Retinal pigment epithelial cell (primary cell): Measurements from ENCODE around the gene LPIN3.

ENCODE experiments used
- DNase-seq: peaks from one replicate; pipeline ENCODE4 v3.0.0-alpha.2; 2010; ENCODE audit warnings: low read depth
- H3K4me3 ChIP-seq: 2 replicates; pipeline ENCODE4 v1.5.1; 2011; ENCODE audit warnings: mild to moderate bottlenecking, low read length, control low read depth, moderate library complexity
- TF ChIP-seq, protein P1 (sequence below): conservative IDR thresholded peaks from 2 replicates; pipeline ENCODE4 v1.5.1; 2011; ENCODE audit warnings: low read depth, low read length, control low read depth, inconsistent platforms

Gene LPIN3

GRCh38 chr20:41367393-41367695 lies 26.7 kb downstream of the LPIN3 start:
- DNase-seq, result no peak
- no peak overlapping the region for H3K4me3 ChIP-seq
- TF ChIP-seq, protein P1, sequence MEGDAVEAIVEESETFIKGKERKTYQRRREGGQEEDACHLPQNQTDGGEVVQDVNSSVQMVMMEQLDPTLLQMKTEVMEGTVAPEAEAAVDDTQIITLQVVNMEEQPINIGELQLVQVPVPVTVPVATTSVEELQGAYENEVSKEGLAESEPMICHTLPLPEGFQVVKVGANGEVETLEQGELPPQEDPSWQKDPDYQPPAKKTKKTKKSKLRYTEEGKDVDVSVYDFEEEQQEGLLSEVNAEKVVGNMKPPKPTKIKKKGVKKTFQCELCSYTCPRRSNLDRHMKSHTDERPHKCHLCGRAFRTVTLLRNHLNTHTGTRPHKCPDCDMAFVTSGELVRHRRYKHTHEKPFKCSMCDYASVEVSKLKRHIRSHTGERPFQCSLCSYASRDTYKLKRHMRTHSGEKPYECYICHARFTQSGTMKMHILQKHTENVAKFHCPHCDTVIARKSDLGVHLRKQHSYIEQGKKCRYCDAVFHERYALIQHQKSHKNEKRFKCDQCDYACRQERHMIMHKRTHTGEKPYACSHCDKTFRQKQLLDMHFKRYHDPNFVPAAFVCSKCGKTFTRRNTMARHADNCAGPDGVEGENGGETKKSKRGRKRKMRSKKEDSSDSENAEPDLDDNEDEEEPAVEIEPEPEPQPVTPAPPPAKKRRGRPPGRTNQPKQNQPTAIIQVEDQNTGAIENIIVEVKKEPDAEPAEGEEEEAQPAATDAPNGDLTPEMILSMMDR, result no peak

DNA sequence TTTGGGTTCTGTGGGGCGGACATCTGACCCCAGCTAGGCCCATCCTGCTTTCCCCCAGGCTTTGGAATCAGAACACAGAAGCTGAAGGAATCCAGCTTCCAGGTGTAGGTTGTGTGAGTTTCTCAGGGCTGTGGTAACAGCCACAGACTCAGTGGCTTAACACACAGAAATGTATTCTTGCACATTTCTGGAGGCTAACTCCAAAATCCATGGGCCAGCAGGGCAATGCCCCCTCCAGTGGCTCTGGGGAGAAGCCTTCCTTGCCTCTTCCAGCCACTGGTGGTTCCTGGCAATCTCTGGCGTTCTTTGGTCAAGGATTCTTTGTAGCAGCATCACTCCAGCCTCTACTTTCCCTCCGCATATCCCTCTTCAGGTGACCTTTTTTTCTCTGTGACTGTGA lies 27.3 kb downstream of the LPIN3 start:
- no peak for DNase-seq
- H3K4me3 ChIP-seq, result no peak overlapping the region
- TF ChIP-seq, protein P1, result no peak

- DNase-seq, result no peak
- H3K4me3 ChIP-seq, result no peak overlapping the region
- TF ChIP-seq, protein P1, result no peak
Observed at GRCh38 chr20:41369673-41370072, 29.1 kb downstream of the LPIN3 start.

GRCh38 chr20:41370176-41370575 lies 29.6 kb downstream of the LPIN3 start:
- DNase-seq, result no peak
- TF ChIP-seq, protein P1, result no peak
- no peak overlapping the region for H3K4me3 ChIP-seq

- TF ChIP-seq, protein P1, result no peak
- H3K4me3 ChIP-seq, result no peak overlapping the region
- no peak for DNase-seq
Observed at GRCh38 chr20:41371371-41371770, 30.8 kb downstream of the LPIN3 start.

- no peak overlapping the region for H3K4me3 ChIP-seq
- TF ChIP-seq, protein P1, result no peak
- no peak for DNase-seq
Observed at GRCh38 chr20:41373251-41373783, 32.7 kb downstream of the LPIN3 start.

DNA sequence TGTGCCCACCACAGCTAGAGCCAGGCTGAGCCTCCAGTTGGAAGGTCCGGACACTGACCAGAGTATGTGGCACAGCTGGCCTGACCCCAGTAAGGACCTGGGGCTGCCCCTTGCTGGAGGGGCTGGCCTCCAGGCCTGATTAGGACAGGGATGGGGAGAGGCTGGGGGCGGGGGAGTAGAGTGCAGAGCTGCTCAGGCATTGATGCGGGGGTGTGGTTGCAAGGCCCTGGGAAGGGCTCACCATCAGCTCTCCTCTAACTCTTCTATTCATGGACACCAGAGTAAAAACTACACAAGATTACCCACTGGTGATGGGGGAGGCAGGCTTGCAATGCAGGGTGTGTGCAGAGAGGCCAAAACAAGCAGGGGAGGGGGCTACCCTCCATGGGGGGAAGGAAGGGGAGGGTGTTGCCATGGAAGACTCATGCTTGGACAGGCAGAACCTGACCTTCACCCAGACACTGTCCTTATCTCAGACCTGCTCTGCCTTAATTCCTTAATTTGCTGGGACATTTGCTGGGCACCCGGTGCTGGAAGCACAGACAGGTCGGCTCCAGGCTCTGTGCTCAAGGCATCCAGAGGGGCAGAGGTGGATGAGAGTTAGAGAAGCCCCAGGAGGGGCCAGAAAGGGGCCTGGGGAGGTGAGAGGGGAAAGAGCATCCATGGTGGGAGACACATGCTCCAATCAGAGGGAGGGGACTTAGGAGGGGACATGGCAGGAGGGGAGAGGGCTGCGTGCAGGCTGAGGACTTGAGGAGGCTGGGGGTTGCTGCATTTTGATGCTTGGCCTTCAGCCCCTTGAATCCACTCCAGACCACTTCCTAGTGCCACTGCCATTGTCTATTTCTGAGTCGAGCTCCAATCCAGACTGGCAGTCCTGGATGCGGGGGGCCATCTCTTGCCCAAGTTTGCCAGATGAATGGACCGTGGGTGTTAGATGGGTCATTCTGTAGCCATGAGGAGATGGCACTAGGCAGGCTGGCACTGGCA lies 33.6 kb downstream of the LPIN3 start:
- TF ChIP-seq, protein P1, result no peak
- H3K4me3 ChIP-seq, result no peak overlapping the region
- DNase-seq, result no peak
